Superior temporal gyrus (tissue), 1 donor: Measurements from ENCODE around the gene TMX4.
"Not testable (repeated sequence)": the region's sequence is repeated elsewhere in the genome, so short reads cannot be mapped to it uniquely, and the experiment has no call there.

Source experiments
- DNase-seq: peaks from one replicate; pipeline ENCODE4 v3.0.0-alpha.2; 2016; ENCODE audit errors: extremely low spot score

Gene TMX4

GRCh38 chr20:8019246-8019997, at the start of gene TMX4:
TSS of gene TMX4 (minus strand) at chr20:8019761. CDS start at chr20:8019613, 148 bp downstream.
- peak; percentile 91 for DNase-seq

- no peak for DNase-seq
Observed at GRCh38 chr20:8067082-8067481, 47.5 kb upstream of the TMX4 start.

- no peak for DNase-seq
Observed at GRCh38 chr20:8066662-8067061, 47.1 kb upstream of the TMX4 start.

GRCh38 chr20:8065691-8066090, 46.1 kb upstream of the TMX4 start:
- DNase-seq, result no peak

GRCh38 chr20:8062756-8063155, 43.2 kb upstream of the TMX4 start:
- DNase-seq, result no peak

GRCh38 chr20:8061861-8062518, 42.4 kb upstream of the TMX4 start:
- peak; percentile 53 for DNase-seq

- DNase-seq, result no peak
Observed at GRCh38 chr20:8060977-8061376, 41.4 kb upstream of the TMX4 start.

GRCh38 chr20:8057871-8058270, 38.3 kb upstream of the TMX4 start:
- DNase-seq, result no peak

- no peak for DNase-seq
Observed at GRCh38 chr20:8055096-8055495, 35.5 kb upstream of the TMX4 start.

GRCh38 chr20:8050157-8050837, 30.7 kb upstream of the TMX4 start:
- no peak for DNase-seq

GRCh38 chr20:8049310-8049709, 29.7 kb upstream of the TMX4 start:
- no peak for DNase-seq

- DNase-seq, result no peak
Observed at GRCh38 chr20:8045946-8046345, 26.4 kb upstream of the TMX4 start.

GRCh38 chr20:8043687-8044282, 24.2 kb upstream of the TMX4 start:
- DNase-seq, result peak; percentile 89

- DNase-seq, result no peak
Observed at GRCh38 chr20:8039042-8039441, 19.5 kb upstream of the TMX4 start.

- DNase-seq, result no peak
Observed at GRCh38 chr20:8036771-8037170, 17.2 kb upstream of the TMX4 start.

- no peak for DNase-seq
Observed at GRCh38 chr20:8033151-8033841, 13.7 kb upstream of the TMX4 start.

- no peak for DNase-seq
Observed at GRCh38 chr20:8032499-8032898, 12.9 kb upstream of the TMX4 start.

GRCh38 chr20:8031539-8031938, 12.0 kb upstream of the TMX4 start:
- DNase-seq, result not testable (repeated sequence)

- no peak for DNase-seq
Observed at GRCh38 chr20:8021541-8022269, 2.1 kb upstream of the TMX4 start.

- DNase-seq, result peak; percentile 33
Observed at GRCh38 chr20:8020314-8021079, 936 bp upstream of the TMX4 start.

GRCh38 chr20:8019998-8020247, 362 bp upstream of the TMX4 start:
- no peak for DNase-seq
